ENCODE measurements around the gene KRT25.

The KRT25 gene

DNA sequence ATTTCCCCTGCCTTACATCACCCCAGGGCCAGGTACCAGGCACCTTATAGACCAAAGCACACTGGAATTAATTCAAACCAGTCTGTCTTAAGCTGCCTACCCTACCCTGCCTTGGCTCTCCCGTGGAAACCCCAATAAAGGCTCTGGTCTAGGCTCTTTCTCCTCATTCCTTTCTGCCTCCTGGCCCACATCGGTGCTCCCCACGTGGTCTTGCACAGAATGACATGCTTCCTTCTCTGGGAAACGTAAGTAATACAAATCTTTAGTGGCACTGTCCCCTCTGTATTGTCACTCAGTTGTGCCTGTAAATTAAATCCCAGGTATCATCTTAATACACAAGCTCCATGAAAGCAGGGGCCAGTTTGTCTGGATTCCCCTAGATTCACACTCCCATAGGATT is 16.6 kb downstream of the KRT25 start:
- Histone ChIP-seq H3K4me2 (ENCODE audit: low read length) (no peak overlapping the region), H4K20me1 (ENCODE audit: insufficient read depth, low read length) (no peaks in the 10 kb centered on the region), H3K4me3 (ENCODE audit: low read depth, low read length, poor library complexity, severe bottlenecking) (no peak overlapping the region), H3K79me2 (ENCODE audit: insufficient read depth, low read length) (no peaks in the 10 kb centered on the region), H3K27me3 (ENCODE audit: insufficient read depth, low read length) (no peaks in the 10 kb centered on the region; the same call in 1 of the 2 replicates), H3K27ac (ENCODE audit: low read depth, low read length, poor library complexity, severe bottlenecking) (no peak overlapping the region), H3K9me2 (ENCODE audit: low read depth, low read length) (no peaks in the 10 kb centered on the region), H3K4me1 (ENCODE audit: insufficient read depth, low read length, severe bottlenecking) (no peaks in the 10 kb centered on the region), H2AFZ (ENCODE audit: low read length) (no peak overlapping the region), H3K9ac (ENCODE audit: low read length) (no peak overlapping the region), H3K9me3 (ENCODE audit: low read length) (no peaks in the 10 kb centered on the region), H3K36me3 (ENCODE audit: insufficient read depth, low read length) (no peaks in the 10 kb centered on the region; the same call in 1 of the 2 replicates), H3F3A (ENCODE audit: insufficient read depth, low read length) (no peaks in the 10 kb centered on the region)
- TF ChIP-seq EZH2 (IDR thresholded peaks at IDR 0.05; ENCODE audit: borderline replicate concordance, low read length): no peak
- TF ChIP-seq, protein P1, sequence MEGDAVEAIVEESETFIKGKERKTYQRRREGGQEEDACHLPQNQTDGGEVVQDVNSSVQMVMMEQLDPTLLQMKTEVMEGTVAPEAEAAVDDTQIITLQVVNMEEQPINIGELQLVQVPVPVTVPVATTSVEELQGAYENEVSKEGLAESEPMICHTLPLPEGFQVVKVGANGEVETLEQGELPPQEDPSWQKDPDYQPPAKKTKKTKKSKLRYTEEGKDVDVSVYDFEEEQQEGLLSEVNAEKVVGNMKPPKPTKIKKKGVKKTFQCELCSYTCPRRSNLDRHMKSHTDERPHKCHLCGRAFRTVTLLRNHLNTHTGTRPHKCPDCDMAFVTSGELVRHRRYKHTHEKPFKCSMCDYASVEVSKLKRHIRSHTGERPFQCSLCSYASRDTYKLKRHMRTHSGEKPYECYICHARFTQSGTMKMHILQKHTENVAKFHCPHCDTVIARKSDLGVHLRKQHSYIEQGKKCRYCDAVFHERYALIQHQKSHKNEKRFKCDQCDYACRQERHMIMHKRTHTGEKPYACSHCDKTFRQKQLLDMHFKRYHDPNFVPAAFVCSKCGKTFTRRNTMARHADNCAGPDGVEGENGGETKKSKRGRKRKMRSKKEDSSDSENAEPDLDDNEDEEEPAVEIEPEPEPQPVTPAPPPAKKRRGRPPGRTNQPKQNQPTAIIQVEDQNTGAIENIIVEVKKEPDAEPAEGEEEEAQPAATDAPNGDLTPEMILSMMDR (IDR thresholded peaks at IDR 0.05; ENCODE audit: low read length): no peak

DNA sequence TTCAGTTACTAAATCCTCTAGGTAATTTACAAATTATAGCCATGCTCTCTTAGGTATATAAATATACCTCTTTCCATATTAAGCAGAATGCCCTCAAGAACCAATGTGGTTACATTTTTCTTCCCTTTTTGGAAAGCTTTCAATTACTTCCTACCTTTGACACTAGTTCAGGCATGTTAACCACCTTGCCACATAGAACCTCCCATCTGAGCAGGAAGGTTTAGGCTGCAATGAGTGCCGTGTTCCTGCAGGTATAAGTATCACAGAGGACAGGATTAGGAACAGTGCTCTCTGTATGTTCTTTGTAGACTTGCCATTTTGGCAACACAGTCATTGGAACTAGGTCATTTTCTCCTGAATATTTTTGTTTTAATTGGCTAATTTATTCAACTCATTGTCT is 20.1 kb downstream of the KRT25 start:
- no peak overlapping the region for H3K9ac ChIP-seq (ENCODE audit: low read length)
- H3K4me2 ChIP-seq (ENCODE audit: low read length): no peak overlapping the region
- no peak overlapping the region for H3K27ac ChIP-seq (ENCODE audit: low read depth, low read length, poor library complexity, severe bottlenecking)
- no peaks in the 10 kb centered on the region for H3F3A ChIP-seq (ENCODE audit: insufficient read depth, low read length)
- no peaks in the 10 kb centered on the region for H3K79me2 ChIP-seq (ENCODE audit: insufficient read depth, low read length)
- H3K27me3 ChIP-seq (ENCODE audit: insufficient read depth, low read length): no peaks in the 10 kb centered on the region
- no peaks in the 10 kb centered on the region for H3K9me2 ChIP-seq (ENCODE audit: low read depth, low read length)
- H3K4me1 ChIP-seq (ENCODE audit: insufficient read depth, low read length, severe bottlenecking): no peaks in the 10 kb centered on the region
- TF ChIP-seq, protein P1 (IDR thresholded peaks at IDR 0.05; ENCODE audit: low read length): no peak
- no peak for TF ChIP-seq EZH2 (IDR thresholded peaks at IDR 0.05; ENCODE audit: borderline replicate concordance, low read length)
- H4K20me1 ChIP-seq (ENCODE audit: insufficient read depth, low read length): no peaks in the 10 kb centered on the region
- no peak overlapping the region for H2AFZ ChIP-seq (ENCODE audit: low read length)
- no peaks in the 10 kb centered on the region for H3K36me3 ChIP-seq (ENCODE audit: insufficient read depth, low read length)
- H3K9me3 ChIP-seq (ENCODE audit: low read length): no peaks in the 10 kb centered on the region
- no peak overlapping the region for H3K4me3 ChIP-seq (ENCODE audit: low read depth, low read length, poor library complexity, severe bottlenecking)

DNA sequence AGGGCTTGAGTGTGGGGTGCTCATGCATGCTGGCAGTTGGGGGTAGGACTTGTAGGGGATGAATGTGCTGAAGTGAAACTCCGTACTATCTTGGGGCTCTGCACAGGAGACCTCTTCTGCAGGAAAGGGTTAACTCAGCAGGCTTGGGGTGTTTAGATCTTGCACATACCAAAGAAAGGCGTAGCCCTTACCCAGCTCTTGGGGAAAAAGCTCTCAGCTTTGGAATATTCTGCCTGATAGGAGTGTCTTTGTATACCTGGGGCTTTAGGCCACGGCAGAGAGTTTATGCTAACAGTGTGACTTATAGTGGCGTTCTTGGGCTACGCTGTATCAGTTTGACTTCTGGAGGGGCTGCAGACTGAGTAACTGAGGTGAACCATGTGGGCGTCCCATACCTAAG is 21.1 kb downstream of the KRT25 start:
- Histone ChIP-seq H3K4me2 (ENCODE audit: low read length) (no peak overlapping the region), H3K36me3 (ENCODE audit: insufficient read depth, low read length) (no peaks in the 10 kb centered on the region), H3K79me2 (ENCODE audit: insufficient read depth, low read length) (no peaks in the 10 kb centered on the region), H4K20me1 (ENCODE audit: insufficient read depth, low read length) (no peaks in the 10 kb centered on the region), H2AFZ (ENCODE audit: low read length) (no peak overlapping the region), H3K27me3 (ENCODE audit: insufficient read depth, low read length) (no peaks in the 10 kb centered on the region), H3K4me3 (ENCODE audit: low read depth, low read length, poor library complexity, severe bottlenecking) (no peak overlapping the region), H3K9me2 (ENCODE audit: low read depth, low read length) (no peaks in the 10 kb centered on the region), H3F3A (ENCODE audit: insufficient read depth, low read length) (no peaks in the 10 kb centered on the region), H3K9ac (ENCODE audit: low read length) (no peak overlapping the region), H3K4me1 (ENCODE audit: insufficient read depth, low read length, severe bottlenecking) (no peaks in the 10 kb centered on the region), H3K27ac (ENCODE audit: low read depth, low read length, poor library complexity, severe bottlenecking) (no peak overlapping the region), H3K9me3 (ENCODE audit: low read length) (no peaks in the 10 kb centered on the region)
- no peak for TF ChIP-seq EZH2 (IDR thresholded peaks at IDR 0.05; ENCODE audit: borderline replicate concordance, low read length)
- TF ChIP-seq, protein P1 (IDR thresholded peaks at IDR 0.05; ENCODE audit: low read length): no peak

Measured in OCI-LY1 (cell line).